ENCODE measurements around the gene SMAD6. TPM values are rescaled to one million over a fixed set of nuclear protein-coding genes. Genes with fewer than 3 reads are reported as not detected.

The SMAD6 gene
- total RNA-seq, 1 donor: 31.8 TPM

- Histone ChIP-seq H3K9me3 (ENCODE audit: low read depth, low read length) (no peaks in the 10 kb centered on the region), H3K4me2 (ENCODE audit: insufficient read depth, low read length) (peak overlapping the region; percentile 73), H3K27ac (ENCODE audit: low read depth, low read length) (peak overlapping the region; percentile 84), H3K4me3 (ENCODE audit: insufficient read depth, low read length) (peak overlapping the region; percentile 40), H3K79me2 (ENCODE audit: insufficient read depth, low read length) (peaks cover 92% of the 10 kb centered on the region), H2AFZ (ENCODE audit: low read length) (no peak overlapping the region), H3K4me1 (ENCODE audit: insufficient read depth, low read length) (peaks cover 85% of the 10 kb centered on the region), H3K27me3 (ENCODE audit: insufficient read depth, low read length) (no peaks in the 10 kb centered on the region), H3K36me3 (ENCODE audit: insufficient read depth, low read length) (peaks cover 16% of the 10 kb centered on the region), H4K20me1 (ENCODE audit: insufficient read depth, low read length) (peaks cover 20% of the 10 kb centered on the region)
- DNase-seq (ENCODE audit: insufficient read length, low spot score, missing footprints): no peak
- no peak for TF ChIP-seq CTCF (IDR thresholded peaks at IDR 0.05; ENCODE audit: extremely low read depth, low read depth, low read length)
These were observed 46.1 kb downstream of the SMAD6 start for GRCh38 chr15:66747886-66748707.

GRCh38 chr15:66748708-66749035 is 46.6 kb downstream of the SMAD6 start:
- DNase-seq (ENCODE audit: insufficient read length, low spot score, missing footprints): peak; percentile 87
- Histone ChIP-seq H4K20me1 (ENCODE audit: insufficient read depth, low read length) (peaks cover 25% of the 10 kb centered on the region), H3K27me3 (ENCODE audit: insufficient read depth, low read length) (no peaks in the 10 kb centered on the region), H3K36me3 (ENCODE audit: insufficient read depth, low read length) (peaks cover 18% of the 10 kb centered on the region), H3K4me2 (ENCODE audit: insufficient read depth, low read length) (peak overlapping the region; percentile 73), H3K9me3 (ENCODE audit: low read depth, low read length) (no peaks in the 10 kb centered on the region), H3K4me1 (ENCODE audit: insufficient read depth, low read length) (peaks cover 84% of the 10 kb centered on the region), H3K4me3 (ENCODE audit: insufficient read depth, low read length) (peak overlapping the region; percentile 36), H3K27ac (ENCODE audit: low read depth, low read length) (peak overlapping the region; percentile 84), H3K79me2 (ENCODE audit: insufficient read depth, low read length) (peaks cover 94% of the 10 kb centered on the region), H2AFZ (ENCODE audit: low read length) (no peak overlapping the region)
- TF ChIP-seq CTCF (IDR thresholded peaks at IDR 0.05; ENCODE audit: extremely low read depth, low read depth, low read length): no peak

- H3K79me2 ChIP-seq (ENCODE audit: insufficient read depth, low read length): peaks cover 94% of the 10 kb centered on the region
- no peak for DNase-seq (ENCODE audit: insufficient read length, low spot score, missing footprints)
- H4K20me1 ChIP-seq (ENCODE audit: insufficient read depth, low read length): peaks cover 36% of the 10 kb centered on the region
- H3K27me3 ChIP-seq (ENCODE audit: insufficient read depth, low read length): no peaks in the 10 kb centered on the region
- peaks cover 4% of the 10 kb centered on the region for H3K9me3 ChIP-seq (ENCODE audit: low read depth, low read length)
- peaks cover 26% of the 10 kb centered on the region for H3K36me3 ChIP-seq (ENCODE audit: insufficient read depth, low read length)
- H3K4me1 ChIP-seq (ENCODE audit: insufficient read depth, low read length): peaks cover 71% of the 10 kb centered on the region
- TF ChIP-seq CTCF (IDR thresholded peaks at IDR 0.05; ENCODE audit: extremely low read depth, low read depth, low read length): no peak
- no peak overlapping the region for H2AFZ ChIP-seq (ENCODE audit: low read length)
- H3K4me2 ChIP-seq (ENCODE audit: insufficient read depth, low read length): no peak overlapping the region
- H3K4me3 ChIP-seq (ENCODE audit: insufficient read depth, low read length): no peak overlapping the region
- H3K27ac ChIP-seq (ENCODE audit: low read depth, low read length): peak overlapping the region; percentile 58
These were observed 48.0 kb downstream of the SMAD6 start for GRCh38 chr15:66749841-66750575.

- H4K20me1 ChIP-seq (ENCODE audit: insufficient read depth, low read length): peaks cover 37% of the 10 kb centered on the region
These were observed 48.6 kb downstream of the SMAD6 start for GRCh38 chr15:66750609-66751008.

More at GRCh38 chr15:66750609-66751008, 48.6 kb downstream of the SMAD6 start:
- TF ChIP-seq CTCF (IDR thresholded peaks at IDR 0.05; ENCODE audit: extremely low read depth, low read depth, low read length): no peak
- Histone ChIP-seq H3K9me3 (ENCODE audit: low read depth, low read length) (peaks cover 6% of the 10 kb centered on the region), H2AFZ (ENCODE audit: low read length) (no peak overlapping the region), H3K27ac (ENCODE audit: low read depth, low read length) (no peak overlapping the region), H3K79me2 (ENCODE audit: insufficient read depth, low read length) (peaks cover 94% of the 10 kb centered on the region), H3K36me3 (ENCODE audit: insufficient read depth, low read length) (peaks cover 32% of the 10 kb centered on the region), H3K4me2 (ENCODE audit: insufficient read depth, low read length) (no peak overlapping the region), H3K4me3 (ENCODE audit: insufficient read depth, low read length) (no peak overlapping the region), H3K27me3 (ENCODE audit: insufficient read depth, low read length) (no peaks in the 10 kb centered on the region), H3K4me1 (ENCODE audit: insufficient read depth, low read length) (peaks cover 65% of the 10 kb centered on the region)
- DNase-seq (ENCODE audit: insufficient read length, low spot score, missing footprints): no peak

Data from osteoblast (primary cell).